Naive thymus-derived CD4-positive, alpha-beta T cell (primary cell): ENCODE results near the gene LEF1. TPM values are rescaled to one million over a fixed set of nuclear protein-coding genes. Genes with fewer than 3 reads are reported as not detected.
"Not testable (repeated sequence)": the region's sequence is repeated elsewhere in the genome, so short reads cannot be mapped to it uniquely, and the experiment has no call there.

Source experiments
- ATAC-seq: fragments of 150-1000 bp; cut with Tn5 transposase; 2 replicates; pipeline ENCODE4 v1.10.0; 2021; ENCODE audit warnings: mild to moderate bottlenecking, moderate library complexity
- CTCF ChIA-PET: fragments of 350-600 bp; sonication (Branson Sonifier 250); formaldehyde crosslinking; loops from one replicate; lab custom pipeline; 2021; ENCODE audit warnings: antibody characterized with exemption; lab: Charles Lee
- POLR2A ChIA-PET: fragments of 350-600 bp; sonication (Branson Sonifier 250); formaldehyde crosslinking; loops from one replicate; lab custom pipeline; 2021; ENCODE audit warnings: antibody characterized with exemption, inconsistent platforms; lab: Charles Lee
- DNase-seq, 9 donors: peaks; one replicate each; pipeline versions ENCODE4 v3.0.0 to v3.0.0-alpha.2; 2020 to 2022; ENCODE audit warnings: mixed read lengths in 1 of 9
- H3K27ac ChIP-seq: one replicate; pipeline ENCODE4 v1.7.0; 2013; ENCODE audit warnings: mild to moderate bottlenecking, low read depth, low read length, moderate library complexity
- H3K27me3 ChIP-seq, 2 donors: one replicate each; pipeline ENCODE4 v1.7.0; 2013; ENCODE audit warnings: low read length in 2 of 2, mild to moderate bottlenecking in 2 of 2, moderate library complexity in 2 of 2; ENCODE audit not compliant: control insufficient read depth in 2 of 2, insufficient read depth in 2 of 2
- H3K36me3 ChIP-seq, 3 experiments: 1 replicate in 2 of 3; 2 replicates in 1 of 3; pipeline ENCODE4 v1.7.0; 2013; ENCODE audit warnings: low read length in 3 of 3, mild to moderate bottlenecking in 3 of 3, moderate library complexity in 1 of 3; ENCODE audit not compliant: insufficient read depth in 3 of 3, control insufficient read depth in 2 of 3
- H3K4me1 ChIP-seq, 2 donors: one replicate each; pipeline ENCODE4 v1.7.0; 2013; ENCODE audit warnings: low read length in 2 of 2, mild to moderate bottlenecking in 2 of 2, moderate library complexity in 1 of 2; ENCODE audit not compliant: control insufficient read depth in 2 of 2, insufficient read depth in 2 of 2
- H3K4me3 ChIP-seq: 2 replicates; pipeline ENCODE4 v1.7.0; 2013; ENCODE audit warnings: mild to moderate bottlenecking, low read length
- H3K9me3 ChIP-seq, 3 experiments: 1 replicate in 2 of 3; 2 replicates in 1 of 3; pipeline ENCODE4 v1.7.0; 2013; ENCODE audit warnings: low read length in 3 of 3; ENCODE audit not compliant: control insufficient read depth in 2 of 3
- H3K27ac Mint-ChIP-seq, 9 donors: one replicate each; pipeline ENCODE4 v1.8.0; 2020 to 2022; ENCODE audit warnings: mixed read lengths in 9 of 9, mild to moderate bottlenecking in 8 of 9, moderate library complexity in 5 of 9, inconsistent platforms in 2 of 9
- H3K27me3 Mint-ChIP-seq, 5 donors: one replicate each; pipeline ENCODE4 v1.8.0; 2021 to 2022; ENCODE audit warnings: mixed read lengths in 5 of 5, mild to moderate bottlenecking in 1 of 5
- H3K36me3 Mint-ChIP-seq, 5 donors: one replicate each; pipeline ENCODE4 v1.8.0; 2020 to 2022; ENCODE audit warnings: mixed read lengths in 5 of 5, mild to moderate bottlenecking in 3 of 5, inconsistent platforms in 1 of 5
- H3K4me1 Mint-ChIP-seq, 7 donors: one replicate each; pipeline ENCODE4 v1.8.0; 2020 to 2022; ENCODE audit warnings: mixed read lengths in 7 of 7, mild to moderate bottlenecking in 3 of 7, inconsistent platforms in 1 of 7
- H3K4me3 Mint-ChIP-seq, 10 donors: one replicate each; pipeline ENCODE4 v1.8.0; 2020 to 2022; ENCODE audit warnings: mild to moderate bottlenecking in 10 of 10, mixed read lengths in 10 of 10, moderate library complexity in 6 of 10, inconsistent platforms in 2 of 10
- H3K9me3 Mint-ChIP-seq, 11 donors: one replicate each; pipeline ENCODE4 v1.8.0; 2020 to 2022; ENCODE audit warnings: mixed read lengths in 11 of 11, mild to moderate bottlenecking in 4 of 11, inconsistent platforms in 1 of 11, moderate library complexity in 1 of 11
- intact Hi-C, 2 donors: fragments of 100-400 bp; cut with micrococcal nuclease; formaldehyde crosslinking; loops; one replicate each; pipeline ENCODE4 v1.15.1; 2023
- polyA plus RNA-seq, 2 donors: library from polyadenylated mRNA; unstranded; fragments of 300-500 nt; fragmentation: Illumina TruSeq; gene quantifications; one replicate each; pipeline ENCODE4 v1.2.3, GENCODE V29; 2021
- total RNA-seq, 6 experiments: library from RNA in 5 of 6; stranded (reverse) in 5 of 6; gene quantifications; 1 replicate in 5 of 6; 2 replicates in 1 of 6; pipeline ENCODE4 v1.2.3 and lab custom pipeline; 2021 to 2026

LEF1 gene
- total and polyA plus RNA-seq, 7 experiments from 2014 or later: 270 to 928 (median 674) TPM

GRCh38 chr4:108050166-108051111 is 118.3 kb downstream of the LEF1 start:
- Histone ChIP-seq H3K27ac (peak overlapping the region; percentile 66), H3K36me3 (peaks cover 6 to 72% (median 34%) of the 10 kb centered on the region in 3 experiments), H3K4me1 (peaks cover 15 to 77% of the 10 kb centered on the region in 2 donors), H3K4me3 (peak overlapping the region; percentile 17)
- peak in 2 of 9 donors; percentile 23 to 33 for DNase-seq
- Mint-ChIP-seq H3K4me1 (peaks cover 48 to 97% (median 88%) of the 10 kb centered on the region in 7 donors), H3K27ac (peak overlapping the region; percentile 91 to 99 (median 97)), H3K4me3 (peak overlapping the region; percentile 78 to 93 (median 84)), H3K36me3 (peaks cover 14 to 75% (median 59%) of the 10 kb centered on the region in 5 donors)
- POLR2A ChIA-PET: interaction anchor here (1.0 to 5.7 kb wide), 7 partner anchors 15 to 514 kb away, joined by 3 to 55 read pairs (median 4); partner anchors contain the start of gene LEF1
- H3K9me3 Mint-ChIP-seq, H3K27me3 ChIP-seq, H3K27me3 Mint-ChIP-seq, H3K9me3 ChIP-seq: not testable (repeated sequence)
- CTCF ChIA-PET: interaction anchor here (0.6 kb wide), 1 partner anchor 14 kb away, joined by 3 read pairs; no protein-coding TSS in a partner anchor
- peak; percentile 40 for ATAC-seq
- intact Hi-C loops: loop anchor here (1.0 to 2.0 kb wide), 3 partner anchors 10 to 66 kb away; no protein-coding TSS in a partner anchor

GRCh38 chr4:108049406-108049805 is 119.3 kb downstream of the LEF1 start:
- intact Hi-C loops: loop anchor here (1.0 to 2.0 kb wide), 4 partner anchors 19 to 124 kb away; no protein-coding TSS in a partner anchor
- CTCF ChIA-PET: interaction anchor here (1.8 kb wide), 1 partner anchor 15 kb away, joined by 4 read pairs; no protein-coding TSS in a partner anchor

GRCh38 chr4:108048997-108049396 is 119.7 kb downstream of the LEF1 start:
- peaks cover 47 to 97% (median 90%) of the 10 kb centered on the region in 7 donors for H3K4me1 Mint-ChIP-seq
- Histone ChIP-seq H3K4me1 (peaks cover 15 to 82% of the 10 kb centered on the region in 2 donors), H3K9me3 (no peaks in the 10 kb centered on the region), H3K27ac (peak overlapping the region; percentile 66), H3K4me3 (no peak overlapping the region), H3K36me3 (peaks cover 0 to 63% (median 34%) of the 10 kb centered on the region in 3 experiments), H3K27me3 (no peaks in the 10 kb centered on the region)
- intact Hi-C loops: loop anchor here (1.0 to 2.0 kb wide), 4 partner anchors 18 to 124 kb away; no protein-coding TSS in a partner anchor
- H3K27me3 Mint-ChIP-seq: no peaks in the 10 kb centered on the region
- ChIA-PET CTCF (interaction anchor here (1.8 kb wide), 1 partner anchor 14 kb away, joined by 4 read pairs; no protein-coding TSS in a partner anchor), POLR2A (interaction anchor here (1.5 to 1.8 kb wide), 3 partner anchors 8 to 20 kb away, joined by 4 to 6 read pairs (median 5); no protein-coding TSS in a partner anchor)
- peaks cover 14 to 74% (median 55%) of the 10 kb centered on the region in 5 donors for H3K36me3 Mint-ChIP-seq
- H3K9me3 Mint-ChIP-seq: peaks cover 0 to 11% (median 0%) of the 10 kb centered on the region in 11 donors
- H3K27ac Mint-ChIP-seq: peak overlapping the region; percentile 91 to 99 (median 97)
- peak overlapping the region; percentile 78 to 93 (median 84) for H3K4me3 Mint-ChIP-seq
- ATAC-seq (no peak), DNase-seq (peak in 1 of 9 donors; percentile 14)

More at GRCh38 chr4:108049406-108049805, 119.3 kb downstream of the LEF1 start:
- DNase-seq (peak in 8 of 9 donors; percentile 41 to 79 (median 61)), ATAC-seq (peak; percentile 37)
- Histone ChIP-seq H3K27ac (peak overlapping the region; percentile 66), H3K9me3 (no peaks in the 10 kb centered on the region), H3K4me3 (peak overlapping the region; percentile 17), H3K36me3 (peaks cover 0 to 67% (median 34%) of the 10 kb centered on the region in 3 experiments), H3K4me1 (peaks cover 15 to 82% of the 10 kb centered on the region in 2 donors), H3K27me3 (no peaks in the 10 kb centered on the region)
- Mint-ChIP-seq H3K4me1 (peaks cover 48 to 97% (median 90%) of the 10 kb centered on the region in 7 donors), H3K36me3 (peaks cover 14 to 78% (median 58%) of the 10 kb centered on the region in 5 donors), H3K27ac (peak overlapping the region; percentile 91 to 99 (median 97)), H3K9me3 (peaks cover 0 to 11% (median 0%) of the 10 kb centered on the region in 11 donors), H3K27me3 (no peaks in the 10 kb centered on the region), H3K4me3 (peak overlapping the region; percentile 78 to 93 (median 84))
- POLR2A ChIA-PET: interaction anchor here (1.4 to 1.6 kb wide), 3 partner anchors 19 to 119 kb away, joined by 4 to 6 read pairs (median 5); partner anchors contain the start of gene LEF1

- Histone ChIP-seq H3K27me3 (no peaks in the 10 kb centered on the region), H3K4me1 (peaks cover 15 to 82% of the 10 kb centered on the region in 2 donors), H3K27ac (peak overlapping the region; percentile 44), H3K4me3 (no peak overlapping the region), H3K9me3 (no peaks in the 10 kb centered on the region), H3K36me3 (peaks cover 0 to 54% (median 30%) of the 10 kb centered on the region in 3 experiments)
- H3K4me3 Mint-ChIP-seq: peak overlapping the region in 4 of 10 donors; percentile 33 to 88 (median 84)
- H3K4me1 Mint-ChIP-seq: peaks cover 46 to 97% (median 90%) of the 10 kb centered on the region in 7 donors
- ChIA-PET POLR2A (interaction anchor here (0.5 to 3.4 kb wide), 7 partner anchors 9 to 115 kb away, joined by 3 to 19 read pairs (median 4); no protein-coding TSS in a partner anchor), CTCF (interaction anchor here (1.8 kb wide), 1 partner anchor 14 kb away, joined by 4 read pairs; no protein-coding TSS in a partner anchor)
- intact Hi-C loops: loop anchor here in 1 of 2 donors (2.0 kb wide), 1 partner anchor 17 kb away; no protein-coding TSS in a partner anchor
- H3K9me3 Mint-ChIP-seq: peaks cover 0 to 14% (median 0%) of the 10 kb centered on the region in 11 donors
- H3K27ac Mint-ChIP-seq: peak overlapping the region; percentile 46 to 99 (median 96)
- no peak for DNase-seq
- no peaks in the 10 kb centered on the region for H3K27me3 Mint-ChIP-seq
- peaks cover 9 to 68% (median 48%) of the 10 kb centered on the region in 5 donors for H3K36me3 Mint-ChIP-seq
- no peak for ATAC-seq
Measured at GRCh38 chr4:108048157-108048556, 120.6 kb downstream of the LEF1 start.

- peaks cover 15 to 73% of the 10 kb centered on the region in 2 donors for H3K4me1 ChIP-seq
- H3K9me3 Mint-ChIP-seq: peaks cover 0 to 12% (median 0%) of the 10 kb centered on the region in 11 donors
- H3K36me3 ChIP-seq: peaks cover 0 to 45% (median 21%) of the 10 kb centered on the region in 3 experiments
- DNase-seq (no peak), ATAC-seq (no peak)
- no peaks in the 10 kb centered on the region for H3K27me3 Mint-ChIP-seq
- H3K27ac ChIP-seq: peak overlapping the region; percentile 43
- no peaks in the 10 kb centered on the region for H3K27me3 ChIP-seq
- H3K9me3 ChIP-seq: no peaks in the 10 kb centered on the region
- intact Hi-C loops: no loop called here
- H3K4me1 Mint-ChIP-seq: peaks cover 39 to 94% (median 87%) of the 10 kb centered on the region in 7 donors
- H3K27ac Mint-ChIP-seq: peak overlapping the region in 8 of 9 donors; percentile 59 to 99 (median 90)
- no peak overlapping the region for H3K4me3 ChIP-seq
- peaks cover 3 to 58% (median 41%) of the 10 kb centered on the region in 5 donors for H3K36me3 Mint-ChIP-seq
- ChIA-PET POLR2A (interaction anchor here (0.6 to 3.4 kb wide), 9 partner anchors 10 to 121 kb away, joined by 3 to 19 read pairs (median 4); partner anchors contain the start of gene LEF1), CTCF (interaction anchor here (1.0 kb wide), 1 partner anchor 16 kb away, joined by 3 read pairs; no protein-coding TSS in a partner anchor)
- H3K4me3 Mint-ChIP-seq: peak overlapping the region in 2 of 10 donors; percentile 33 to 60
Measured at GRCh38 chr4:108047199-108047598, 121.5 kb downstream of the LEF1 start.
